Embryonic facial prominence (tissue), 1 donor: ENCODE results near the gene MYO7B.

Source experiments
- DNase-seq: peaks from one replicate; pipeline ENCODE4 v3.0.0-alpha.2; 2016; ENCODE audit errors: extremely low spot score

MYO7B gene

GRCh38 chr2:127650041-127650784 lies 114.7 kb downstream of the MYO7B start:
- DNase-seq, result no peak

DNA sequence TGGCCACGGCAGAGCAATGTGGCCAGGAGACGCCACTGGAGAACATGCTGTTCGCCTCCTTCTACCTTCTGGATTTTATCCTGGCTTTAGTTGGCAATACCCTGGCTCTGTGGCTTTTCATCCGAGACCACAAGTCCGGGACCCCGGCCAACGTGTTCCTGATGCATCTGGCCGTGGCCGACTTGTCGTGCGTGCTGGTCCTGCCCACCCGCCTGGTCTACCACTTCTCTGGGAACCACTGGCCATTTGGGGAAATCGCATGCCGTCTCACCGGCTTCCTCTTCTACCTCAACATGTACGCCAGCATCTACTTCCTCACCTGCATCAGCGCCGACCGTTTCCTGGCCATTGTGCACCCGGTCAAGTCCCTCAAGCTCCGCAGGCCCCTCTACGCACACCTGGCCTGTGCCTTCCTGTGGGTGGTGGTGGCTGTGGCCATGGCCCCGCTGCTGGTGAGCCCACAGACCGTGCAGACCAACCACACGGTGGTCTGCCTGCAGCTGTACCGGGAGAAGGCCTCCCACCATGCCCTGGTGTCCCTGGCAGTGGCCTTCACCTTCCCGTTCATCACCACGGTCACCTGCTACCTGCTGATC lies 115.4 kb downstream of the MYO7B start:
- DNase-seq, result no peak

- DNase-seq, result no peak
These were observed 115.9 kb downstream of the MYO7B start for GRCh38 chr2:127651381-127651809.

GRCh38 chr2:127651971-127652550 lies 116.6 kb downstream of the MYO7B start:
- DNase-seq, result no peak

GRCh38 chr2:127652786-127653357 lies 117.4 kb downstream of the MYO7B start:
- no peak for DNase-seq

DNA sequence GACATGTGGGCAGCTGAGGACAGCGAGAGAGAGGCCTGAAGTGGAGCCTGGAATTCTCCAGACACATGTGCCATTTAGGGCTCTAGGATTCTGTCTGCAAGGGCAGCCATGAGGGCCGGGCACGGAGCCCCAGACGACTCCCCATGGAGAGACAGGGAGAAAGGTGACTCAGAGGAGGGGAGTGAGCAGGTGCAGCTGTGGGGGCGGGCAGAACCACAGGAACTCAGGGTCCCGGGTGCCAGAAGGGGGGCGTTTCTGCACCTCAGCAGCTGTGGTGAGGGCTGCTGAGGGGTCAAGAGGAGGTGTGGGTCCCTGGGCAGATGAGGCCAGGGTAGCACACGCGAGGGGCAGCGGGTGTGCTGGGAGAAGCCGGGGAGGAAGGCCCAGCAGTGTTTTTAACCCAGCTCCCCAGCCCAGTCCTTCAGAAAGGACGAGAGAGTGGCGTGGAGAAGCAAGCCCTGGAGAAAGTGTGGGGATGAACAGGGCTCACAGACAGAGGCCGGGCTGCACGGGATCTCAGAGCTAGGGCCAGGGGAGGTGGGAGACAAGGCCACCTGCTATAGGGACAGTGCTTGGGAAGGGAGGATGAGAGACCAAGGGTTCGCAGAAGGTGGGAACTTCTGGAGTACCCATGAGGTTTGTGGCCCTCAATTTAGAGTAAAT lies 118.1 kb downstream of the MYO7B start:
- DNase-seq, result no peak

- DNase-seq, result no peak
These were observed 118.8 kb downstream of the MYO7B start for GRCh38 chr2:127654084-127654837.

GRCh38 chr2:127654838-127655175 lies 119.3 kb downstream of the MYO7B start:
- DNase-seq, result no peak

GRCh38 chr2:127655209-127656073 lies 120.0 kb downstream of the MYO7B start:
- no peak for DNase-seq

DNA sequence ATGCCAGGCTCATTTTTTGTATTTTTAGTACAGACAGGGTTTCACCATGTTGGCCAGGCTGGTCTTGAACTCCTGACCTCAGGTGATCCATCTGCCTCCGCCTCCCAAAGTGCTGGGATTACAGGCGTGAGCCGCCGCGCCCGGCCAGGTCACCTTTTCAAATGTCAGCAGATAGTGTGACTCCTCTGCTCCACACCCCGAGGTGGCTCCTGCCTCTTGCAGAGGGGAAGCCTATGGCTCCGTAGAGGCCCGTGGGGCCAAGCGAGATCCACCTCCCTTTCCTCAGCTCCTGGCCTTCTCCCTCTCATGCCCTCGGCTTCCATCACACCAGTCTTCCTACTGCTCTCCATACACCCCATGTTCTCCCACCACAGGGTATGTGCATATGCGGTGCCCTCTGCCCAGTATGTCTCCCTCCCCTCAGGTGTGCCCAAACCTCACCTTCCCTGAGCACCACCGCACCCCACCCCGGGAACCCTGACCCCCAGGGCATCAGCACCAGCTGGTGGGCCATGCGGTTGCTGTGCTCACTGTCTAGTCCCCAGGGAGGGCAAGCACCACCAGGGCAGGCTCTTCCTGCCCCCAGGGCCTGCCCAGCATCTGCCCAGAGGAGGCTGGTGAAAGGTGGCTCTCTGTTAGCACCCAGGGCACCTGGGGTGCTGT lies 121.2 kb downstream of the MYO7B start:
- no peak for DNase-seq

DNA sequence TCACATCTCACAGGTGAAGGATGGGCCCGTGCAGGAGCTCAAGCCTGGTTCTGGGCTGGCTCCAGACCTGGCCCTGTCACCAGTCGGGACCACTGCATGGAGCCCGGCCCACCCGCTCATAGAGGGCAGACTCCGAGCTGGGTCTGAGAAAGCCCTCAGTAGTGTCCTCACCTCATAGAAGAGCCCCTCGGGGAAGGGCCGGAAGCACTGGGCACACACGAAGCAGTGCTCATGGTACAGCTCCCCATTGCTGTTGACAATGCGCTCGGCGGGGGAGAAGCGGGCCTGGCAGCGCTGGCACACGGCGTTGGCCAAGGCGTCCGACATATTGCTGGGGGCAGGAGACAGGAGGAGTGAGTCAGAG lies 121.7 kb downstream of the MYO7B start:
- DNase-seq, result no peak

GRCh38 chr2:127658146-127658545 lies 122.7 kb downstream of the MYO7B start:
- DNase-seq, result no peak

- DNase-seq, result no peak
These were observed 123.3 kb downstream of the MYO7B start for GRCh38 chr2:127658641-127659407.

DNA sequence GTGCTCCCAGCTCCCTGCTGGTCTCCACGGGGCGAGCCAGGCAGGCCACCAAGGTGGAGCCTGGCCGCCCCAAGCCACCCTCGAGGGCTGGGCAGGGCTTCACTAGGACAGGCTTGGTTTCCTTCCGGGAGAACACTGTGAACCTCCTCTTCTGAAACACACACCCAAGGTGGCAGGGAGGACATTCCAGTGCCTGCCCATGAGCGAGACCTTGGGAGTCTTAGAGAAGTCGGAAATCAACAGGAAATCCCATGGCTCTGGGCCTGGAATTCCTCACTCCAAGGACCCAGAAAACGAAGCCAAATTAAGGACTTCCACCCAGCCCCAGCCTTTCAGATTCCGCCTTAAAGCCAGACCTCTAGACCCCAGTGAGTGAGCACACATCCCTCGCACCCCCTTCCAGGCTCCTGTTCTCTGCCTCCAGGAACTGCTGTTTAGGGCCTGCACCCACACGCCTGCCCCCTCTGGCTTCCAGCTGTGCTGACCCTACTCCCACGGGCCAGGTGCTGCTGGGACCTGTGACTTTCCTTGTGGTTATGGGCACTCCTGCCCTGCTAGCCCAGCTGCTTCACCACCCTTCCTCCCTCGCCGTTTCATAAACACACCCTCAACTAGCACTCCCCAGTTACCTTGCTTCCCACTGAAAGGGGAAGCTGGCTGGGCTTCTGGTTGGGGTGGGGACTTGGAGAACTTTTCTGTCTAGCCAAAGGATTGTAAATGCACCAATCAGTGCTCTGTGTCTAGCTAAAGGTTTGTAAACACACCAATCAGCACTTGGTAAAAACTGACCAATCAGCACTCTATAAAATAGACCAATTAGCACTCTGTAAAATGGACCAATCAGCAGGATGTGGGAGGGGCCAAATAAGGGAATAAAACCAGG lies 124.2 kb downstream of the MYO7B start:
- no peak for DNase-seq

- no peak for DNase-seq
These were observed 124.8 kb downstream of the MYO7B start for GRCh38 chr2:127660291-127660578.

DNA sequence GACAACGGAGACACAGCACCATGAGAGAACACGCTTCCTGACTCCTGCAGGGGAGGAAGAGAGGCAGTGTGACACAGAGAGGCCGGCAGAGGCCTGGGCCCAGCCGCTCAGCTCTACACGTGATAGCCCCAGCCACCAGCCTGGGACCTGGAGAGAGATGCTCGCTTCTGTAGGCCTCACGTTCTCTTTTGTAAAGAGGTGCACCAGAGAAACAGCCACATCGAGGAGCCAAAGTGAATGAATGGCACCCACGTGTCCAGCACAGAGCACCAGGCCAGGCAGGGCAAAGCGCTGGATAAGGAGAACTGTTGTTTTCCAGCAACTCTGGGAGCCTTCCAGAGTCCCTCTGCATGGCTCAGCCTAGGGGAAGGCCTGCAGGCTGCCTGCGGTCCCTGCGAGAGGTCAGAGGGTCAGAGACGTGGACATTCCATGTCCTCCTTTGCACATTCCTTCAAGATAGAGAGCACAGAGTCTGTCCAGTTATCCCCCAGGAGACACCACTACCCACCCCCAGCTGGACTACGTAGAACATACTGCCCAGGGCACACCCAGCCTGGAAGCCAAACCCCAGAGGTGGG lies 125.7 kb downstream of the MYO7B start:
- no peak for DNase-seq

- no peak for DNase-seq
These were observed 126.5 kb downstream of the MYO7B start for GRCh38 chr2:127661949-127662510.
